ENCODE data around the gene CHRNB1.
A peak's percentile ranks its signal among the peaks of the same experiment; 100 is the strongest.
"Not testable (repeated sequence)": the region's sequence is repeated elsewhere in the genome, so short reads cannot be mapped to it uniquely, and the experiment has no call there.

CHRNB1 gene

DNA sequence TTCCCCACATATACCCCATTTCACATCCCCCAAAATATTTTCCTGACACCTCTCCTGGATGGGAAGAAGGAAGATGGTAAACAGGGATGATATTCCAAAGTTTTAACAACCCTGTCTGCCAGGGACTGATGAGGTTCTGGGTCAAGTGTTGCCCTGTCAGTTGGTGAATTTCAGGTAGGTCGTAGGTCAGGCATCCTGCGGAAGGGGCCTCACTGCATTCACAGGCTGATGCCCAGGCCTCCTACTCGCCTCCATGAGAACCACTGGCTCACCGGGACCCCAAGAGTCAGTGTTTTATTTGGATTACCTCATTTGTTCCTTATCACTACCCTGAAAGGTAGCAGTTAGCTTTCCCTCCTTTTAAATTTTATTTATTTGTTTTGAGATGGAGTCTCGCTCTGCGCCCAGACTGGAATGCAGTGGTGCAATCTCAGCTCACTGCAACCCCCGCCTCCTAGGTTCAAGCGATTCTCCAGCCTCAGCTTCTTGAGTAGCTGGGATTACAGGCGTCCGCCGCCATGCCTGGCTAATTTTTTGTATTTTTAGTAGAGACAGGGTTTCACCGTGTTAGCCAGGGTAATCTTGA is 24.0 kb downstream of the CHRNB1 start:
- DNase-seq: no peak

DNA sequence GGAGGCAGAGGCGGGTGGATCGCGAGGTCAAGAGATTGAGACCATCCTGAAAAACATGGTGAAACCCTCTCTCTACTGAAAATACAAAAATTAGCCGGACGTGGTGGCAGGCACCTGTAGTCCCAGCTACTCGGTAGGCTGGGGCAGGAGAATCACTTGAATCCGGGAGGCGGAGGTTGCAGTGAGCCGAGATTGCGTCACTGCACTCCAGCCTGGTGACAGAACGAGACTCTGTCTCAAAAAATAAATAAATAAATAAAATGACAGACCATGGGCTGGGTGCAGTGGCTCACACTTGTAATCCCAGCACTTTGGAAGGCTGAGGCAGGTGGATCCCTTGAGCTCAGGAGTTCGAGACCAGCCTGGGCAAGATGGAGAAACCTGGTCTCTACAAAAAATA is 25.0 kb downstream of the CHRNB1 start:
- not testable (repeated sequence) for DNase-seq

DNA sequence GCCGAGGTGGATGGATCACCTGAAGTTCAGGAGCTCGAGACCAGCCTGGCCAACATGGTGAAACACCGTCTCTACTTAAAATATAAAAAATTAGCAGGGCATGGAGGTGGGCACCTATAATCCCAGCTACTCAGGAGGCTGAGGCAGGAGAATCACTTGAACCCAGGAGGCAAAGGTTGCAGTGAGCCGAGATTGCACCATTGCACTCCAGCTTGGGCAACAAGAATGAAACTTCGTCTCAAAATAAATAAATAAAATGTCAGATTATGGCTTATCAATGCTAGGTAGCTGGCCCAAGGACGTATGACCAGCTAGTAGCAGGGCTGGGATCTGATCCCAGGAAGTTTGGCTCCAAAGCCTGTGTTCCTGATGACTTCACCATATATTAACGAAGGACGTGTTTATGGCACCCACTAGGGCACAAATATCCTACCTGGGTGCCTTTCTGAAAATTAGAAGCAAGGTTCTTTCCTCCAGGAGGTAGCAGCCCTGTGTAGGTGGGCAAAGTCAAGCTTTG is 25.7 kb downstream of the CHRNB1 start:
- not testable (repeated sequence) for DNase-seq

DNA sequence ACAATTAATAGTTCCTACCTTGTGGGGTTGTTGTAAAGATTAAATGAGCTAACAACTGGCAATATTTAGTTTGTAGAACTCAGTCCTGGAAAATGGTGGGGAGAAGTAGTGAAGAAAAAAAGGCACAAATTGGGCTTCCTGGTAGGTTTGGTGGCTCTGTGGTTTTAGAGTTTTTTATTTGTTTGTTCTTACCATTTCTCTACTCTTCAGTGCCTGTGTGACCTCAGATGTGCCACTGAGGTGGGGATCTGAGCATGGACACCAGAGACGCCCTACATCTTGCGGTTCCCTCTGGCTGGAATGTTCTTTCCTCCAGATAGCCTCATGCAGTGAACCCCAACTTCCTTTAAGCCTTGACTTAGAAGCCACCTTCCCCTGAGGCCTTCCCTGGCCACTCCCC is 26.9 kb downstream of the CHRNB1 start:
- DNase-seq: no peak

DNA sequence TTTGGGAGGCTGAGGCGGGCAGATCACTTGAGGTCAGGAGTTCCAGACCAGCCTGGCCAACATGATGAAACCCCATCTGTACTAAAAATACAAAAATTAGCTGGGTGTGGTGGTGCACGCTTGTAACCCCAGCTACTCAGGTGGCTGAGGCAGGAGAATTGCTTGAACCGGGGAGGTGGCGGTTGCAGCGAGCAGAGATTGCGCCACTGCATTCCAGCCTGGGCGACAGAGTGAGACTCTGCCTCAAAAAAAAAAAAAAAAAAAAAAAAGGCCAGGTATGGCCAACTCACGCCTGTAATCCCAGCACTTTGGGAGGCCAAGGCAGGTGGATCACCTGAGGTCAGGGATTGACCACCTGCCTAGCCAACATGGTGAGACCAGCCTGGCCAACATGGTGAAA is 29.9 kb downstream of the CHRNB1 start:
- not testable (repeated sequence) for DNase-seq

DNA sequence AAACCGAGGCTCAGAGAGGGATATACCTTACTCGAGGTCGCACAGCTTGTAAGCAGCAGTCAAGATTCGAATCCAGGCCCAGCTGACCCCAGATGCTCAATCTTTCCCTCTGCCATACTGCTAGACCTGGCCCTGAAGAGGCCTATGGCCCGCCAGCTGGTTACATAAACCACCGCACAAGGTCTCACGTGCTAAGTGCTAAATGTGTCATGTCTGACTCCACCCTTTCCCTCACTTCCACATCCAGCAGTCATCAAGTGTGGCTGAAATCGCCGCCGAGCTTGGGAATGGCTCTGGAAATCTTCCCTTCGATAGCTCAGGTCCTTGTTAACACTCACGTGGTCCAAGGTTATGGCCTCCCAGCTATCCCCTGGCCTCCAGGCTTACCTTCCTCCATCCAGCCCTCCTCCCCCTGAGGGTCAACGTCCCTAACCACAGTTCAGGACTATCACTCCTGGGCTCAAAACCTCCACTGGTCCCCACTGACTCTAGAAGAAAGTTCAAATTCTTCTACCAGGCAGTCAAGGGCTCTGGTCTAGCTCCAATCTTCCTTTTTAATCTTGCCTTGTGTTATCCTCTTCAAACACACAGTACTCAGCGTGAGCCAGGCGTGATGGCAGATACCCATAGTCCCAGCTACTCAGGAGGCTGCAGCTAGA is 31.0 kb downstream of the CHRNB1 start:
- DNase-seq: no peak

DNA sequence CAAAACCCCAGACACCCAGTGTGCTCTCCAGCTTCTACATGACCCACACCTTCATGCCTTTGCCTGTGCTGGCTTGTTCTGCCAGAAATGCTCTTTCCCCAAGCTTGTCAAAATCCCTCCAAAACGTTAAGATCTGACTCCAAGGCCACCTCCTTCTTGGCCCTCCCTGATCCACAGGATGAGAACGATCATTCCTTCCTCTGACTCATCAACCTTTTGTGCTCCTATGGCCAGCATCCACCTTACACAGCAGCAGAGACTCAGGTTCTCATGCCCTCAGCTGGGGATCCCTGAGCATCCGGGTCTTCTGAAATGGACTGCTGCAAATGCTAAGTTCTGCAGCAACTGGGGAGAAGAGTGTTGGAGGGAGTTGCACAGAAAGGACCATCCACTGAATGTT is 31.6 kb downstream of the CHRNB1 start:
- DNase-seq: no peak

DNA sequence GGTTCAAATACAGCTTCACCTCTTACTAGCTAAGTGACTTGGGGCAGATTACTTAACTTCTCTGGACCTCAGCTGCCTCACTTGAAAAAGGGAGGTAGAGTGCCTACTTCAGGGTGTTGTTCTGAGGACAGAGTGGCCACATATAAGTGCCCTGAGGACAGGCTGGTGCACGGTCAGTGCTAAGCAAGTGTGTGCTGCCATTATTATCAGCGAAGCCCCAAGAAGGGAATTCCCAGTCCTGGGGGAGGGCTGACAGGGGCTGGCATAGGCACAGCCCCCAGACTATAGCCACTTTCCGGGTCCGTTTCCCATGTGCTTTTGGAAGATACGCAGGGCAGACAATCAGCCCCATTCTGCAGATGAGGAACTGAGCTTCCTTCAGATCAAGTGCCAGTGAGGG is 32.1 kb downstream of the CHRNB1 start:
- no peak for DNase-seq

DNA sequence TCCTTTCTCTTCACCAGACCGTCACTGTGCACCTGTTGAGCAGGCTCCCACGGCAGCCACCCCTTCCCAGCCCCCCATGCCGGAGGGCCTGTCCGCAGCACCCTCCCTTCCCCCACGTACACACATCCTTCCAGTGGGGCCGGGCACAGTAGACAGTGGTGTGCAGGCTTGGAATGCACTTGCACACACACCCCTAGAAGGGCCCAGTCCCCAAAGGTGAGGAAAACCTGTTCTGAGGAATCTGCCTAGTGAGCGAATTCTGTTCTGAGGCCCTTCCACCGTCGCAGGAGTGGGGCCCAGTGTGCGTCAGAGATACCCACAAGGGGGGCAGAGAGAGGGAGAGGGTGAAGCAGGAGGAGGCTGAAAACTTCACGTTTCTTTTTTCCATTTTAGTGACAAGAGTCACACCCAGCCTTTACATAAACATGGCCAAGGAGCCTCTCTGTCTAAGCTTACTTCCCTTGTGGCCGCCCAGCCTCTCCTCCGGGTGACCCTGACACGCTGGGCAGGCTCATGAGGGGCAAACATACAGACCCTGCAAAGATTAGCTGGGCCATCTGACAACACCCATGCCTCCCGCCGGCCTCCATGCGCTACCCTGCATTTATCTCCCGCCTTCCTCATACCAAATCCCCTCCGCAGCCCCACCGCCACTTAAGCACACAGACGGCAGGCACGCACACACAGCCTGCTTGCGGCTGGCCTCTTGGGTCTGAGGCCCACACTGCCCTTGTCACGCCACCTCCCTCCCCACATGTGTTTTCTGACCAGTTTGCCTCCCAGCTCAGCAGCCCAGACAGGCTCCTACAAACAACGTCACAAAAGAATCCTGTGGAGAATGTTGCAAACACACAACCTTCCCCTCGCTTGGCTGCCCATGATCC is 32.8 kb downstream of the CHRNB1 start:
- DNase-seq: no peak

DNA sequence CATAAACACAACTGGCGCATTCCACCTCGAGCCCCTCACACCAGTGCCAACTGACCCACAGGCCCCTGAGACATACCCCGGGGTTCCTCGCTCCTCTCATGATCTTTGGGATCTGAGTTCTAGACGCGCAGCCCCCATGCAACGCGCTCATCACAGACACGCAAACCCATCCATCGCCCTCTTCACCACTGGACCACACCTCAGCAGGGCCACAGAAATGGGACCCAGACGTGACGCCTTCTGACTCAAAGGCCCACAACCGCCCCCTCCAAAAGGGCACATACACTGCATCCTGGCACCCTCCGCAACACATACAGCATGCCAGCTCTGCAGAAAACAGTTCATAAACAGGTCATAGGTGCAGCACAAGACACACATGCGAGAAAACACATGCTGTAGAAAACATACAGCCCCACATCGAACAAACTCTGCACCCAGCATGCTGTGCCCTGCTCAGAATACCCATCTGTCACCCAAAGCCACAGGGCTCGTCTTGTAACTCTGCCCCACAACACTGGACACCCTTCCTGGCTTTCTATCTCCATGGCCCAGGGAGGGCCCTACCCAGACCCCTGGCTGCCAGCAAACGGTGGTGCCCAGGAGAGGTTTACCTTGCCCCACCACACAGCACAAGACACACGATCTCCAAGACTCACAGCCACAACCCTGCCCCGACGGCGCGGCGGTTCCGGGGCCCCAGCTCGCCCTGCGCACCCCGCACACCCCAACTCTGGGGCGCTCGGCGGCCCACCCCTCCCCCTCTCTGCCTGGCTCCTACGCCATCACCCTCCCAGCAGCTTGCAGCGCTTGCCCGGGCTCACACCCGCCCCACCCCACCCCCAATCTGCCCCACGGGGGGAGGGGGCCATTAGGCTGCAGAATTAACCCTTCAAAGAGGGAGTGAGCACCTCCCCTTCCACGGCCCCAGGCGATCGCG is 33.7 kb downstream of the CHRNB1 start:
- no peak for DNase-seq

DNA sequence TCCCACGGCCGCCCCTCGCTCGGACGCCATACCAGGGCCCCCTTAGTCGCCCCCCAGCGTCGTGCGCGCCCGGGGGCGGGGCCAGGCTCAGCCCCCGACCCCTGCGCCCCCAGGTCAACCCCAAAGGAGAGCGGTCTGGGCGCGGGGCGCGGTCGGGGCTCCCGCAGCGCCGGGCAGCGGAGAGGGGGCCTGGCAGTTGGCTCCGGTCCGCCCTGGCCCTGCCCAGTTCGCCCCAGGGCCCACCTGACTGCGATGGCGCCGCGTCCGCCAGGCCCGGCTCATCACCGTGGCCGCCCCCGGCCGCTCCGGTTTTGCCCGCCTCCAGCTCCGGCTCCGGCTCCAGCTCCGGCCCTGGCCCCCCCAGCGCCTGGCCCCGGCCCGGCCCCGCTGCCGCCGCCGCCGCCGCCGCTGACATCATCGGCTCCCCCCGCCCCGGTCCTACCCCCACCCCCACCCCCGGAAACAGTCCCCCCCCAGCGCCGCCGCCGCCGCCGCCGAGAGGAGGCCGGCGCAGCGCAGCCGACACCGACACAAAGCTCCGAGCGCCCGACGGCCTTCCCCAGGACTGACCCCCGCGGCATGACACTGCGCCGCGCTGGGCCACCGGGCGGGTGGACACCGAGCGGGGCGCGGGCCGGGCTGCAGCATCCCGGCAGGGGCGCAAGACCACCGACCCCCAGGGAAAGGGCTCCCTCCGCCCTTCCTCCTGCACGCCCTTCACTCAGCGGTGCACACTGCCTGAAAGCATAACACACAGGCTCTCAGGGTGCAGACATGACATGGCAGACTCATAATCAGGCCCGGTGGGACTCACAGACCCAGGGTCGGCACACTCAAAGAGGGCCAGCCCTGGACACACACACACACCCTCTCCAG is 34.6 kb downstream of the CHRNB1 start, which contains the start of gene ZBTB4:
Gene ZBTB4 (minus strand): TSS at position 419 of the 876 bp plus-strand sequence. CDS start 12,830 bp downstream, outside the sequence.
- DNase-seq: no peak

DNA sequence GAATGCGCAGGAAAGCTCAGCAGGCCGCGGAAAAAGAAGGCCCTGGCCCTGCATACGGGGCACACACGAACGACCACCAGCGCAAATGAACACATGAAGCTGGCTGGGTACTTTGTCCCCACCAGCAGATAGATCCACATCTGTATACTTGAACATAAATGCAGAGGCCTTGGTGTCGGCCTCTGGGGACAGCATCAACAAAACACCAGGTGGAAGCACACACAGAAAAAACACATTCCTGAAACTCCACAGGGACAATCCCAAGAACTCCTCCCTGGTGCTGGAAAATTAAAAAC is 35.2 kb downstream of the CHRNB1 start:
- DNase-seq: no peak

DNA sequence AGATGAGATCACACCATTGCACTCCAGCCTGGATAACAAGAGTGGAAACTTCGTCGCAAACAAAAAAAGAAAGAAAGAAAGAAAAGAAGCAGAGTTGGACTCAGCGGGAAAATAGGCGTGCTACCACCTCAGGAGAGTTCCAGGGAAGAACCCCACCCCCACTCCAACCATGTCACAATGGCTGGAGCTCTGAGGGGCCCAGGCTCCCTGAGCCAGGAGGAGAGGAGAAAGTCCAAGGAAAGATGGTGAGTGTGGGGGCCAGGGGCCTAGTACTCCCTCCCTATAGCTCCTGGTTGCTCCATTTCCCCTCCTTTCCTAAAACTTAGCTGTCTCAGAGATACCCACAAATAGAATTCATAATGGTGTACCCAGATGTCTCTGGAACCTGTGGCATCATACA is 36.4 kb downstream of the CHRNB1 start, which contains the start of gene SLC35G6:
Gene SLC35G6 (plus strand): TSS at position 172 of the 400 bp plus-strand sequence. CDS start 71 bp downstream, at position 243.
- DNase-seq: not testable (repeated sequence)

DNA sequence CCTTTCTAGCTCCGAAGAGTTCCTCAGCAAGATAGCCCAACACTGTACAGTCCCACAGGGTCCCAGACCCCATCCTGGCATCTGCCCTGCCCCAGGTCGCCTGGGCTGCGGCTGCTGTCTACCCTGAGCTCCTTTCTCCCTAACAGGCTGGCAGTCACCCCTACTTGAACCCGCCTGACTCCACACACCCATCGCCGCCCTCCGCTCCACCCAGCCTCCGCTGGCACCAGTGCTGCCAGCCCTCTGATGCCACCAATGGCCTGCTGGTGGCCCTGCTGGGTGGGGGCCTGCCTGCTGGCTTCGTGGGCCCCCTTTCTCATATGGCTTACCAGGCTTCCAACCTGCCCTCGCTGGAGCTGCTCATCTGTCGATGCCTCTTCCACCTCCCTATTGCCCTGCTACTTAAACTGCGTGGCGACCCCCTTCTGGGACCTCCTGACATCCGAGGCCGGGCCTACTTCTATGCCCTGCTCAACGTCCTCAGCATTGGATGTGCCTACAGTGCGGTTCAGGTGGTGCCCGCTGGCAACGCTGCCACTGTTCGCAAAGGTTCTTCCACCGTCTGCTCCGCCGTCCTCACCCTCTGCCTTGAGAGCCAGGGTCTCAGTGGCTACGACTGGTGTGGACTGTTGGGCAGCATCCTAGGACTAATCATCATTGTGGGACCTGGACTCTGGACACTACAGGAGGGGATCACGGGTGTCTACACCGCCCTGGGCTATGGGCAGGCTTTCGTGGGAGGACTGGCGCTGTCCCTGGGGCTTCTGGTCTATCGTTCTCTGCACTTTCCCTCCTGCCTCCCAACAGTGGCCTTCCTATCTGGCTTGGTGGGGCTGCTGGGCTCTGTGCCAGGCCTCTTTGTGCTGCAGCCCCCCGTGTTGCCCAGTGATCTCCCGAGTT is 37.2 kb downstream of the CHRNB1 start:
- not testable (repeated sequence) for DNase-seq

DNA sequence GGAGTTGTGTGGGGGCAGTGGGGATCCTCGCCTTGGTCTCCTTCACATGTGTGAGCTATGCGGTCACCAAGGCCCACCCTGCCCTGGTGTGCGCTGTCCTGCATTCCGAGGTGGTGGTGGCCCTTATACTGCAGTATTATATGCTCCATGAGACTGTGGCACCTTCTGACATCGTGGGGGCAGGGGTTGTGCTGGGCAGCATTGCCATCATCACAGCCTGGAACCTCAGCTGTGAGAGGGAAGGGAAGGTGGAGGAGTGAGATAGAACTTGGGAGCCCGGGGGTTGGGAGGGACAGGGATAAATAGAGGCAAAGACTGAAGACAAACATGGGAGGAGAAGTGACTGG is 37.9 kb downstream of the CHRNB1 start:
- not testable (repeated sequence) for DNase-seq

DNA sequence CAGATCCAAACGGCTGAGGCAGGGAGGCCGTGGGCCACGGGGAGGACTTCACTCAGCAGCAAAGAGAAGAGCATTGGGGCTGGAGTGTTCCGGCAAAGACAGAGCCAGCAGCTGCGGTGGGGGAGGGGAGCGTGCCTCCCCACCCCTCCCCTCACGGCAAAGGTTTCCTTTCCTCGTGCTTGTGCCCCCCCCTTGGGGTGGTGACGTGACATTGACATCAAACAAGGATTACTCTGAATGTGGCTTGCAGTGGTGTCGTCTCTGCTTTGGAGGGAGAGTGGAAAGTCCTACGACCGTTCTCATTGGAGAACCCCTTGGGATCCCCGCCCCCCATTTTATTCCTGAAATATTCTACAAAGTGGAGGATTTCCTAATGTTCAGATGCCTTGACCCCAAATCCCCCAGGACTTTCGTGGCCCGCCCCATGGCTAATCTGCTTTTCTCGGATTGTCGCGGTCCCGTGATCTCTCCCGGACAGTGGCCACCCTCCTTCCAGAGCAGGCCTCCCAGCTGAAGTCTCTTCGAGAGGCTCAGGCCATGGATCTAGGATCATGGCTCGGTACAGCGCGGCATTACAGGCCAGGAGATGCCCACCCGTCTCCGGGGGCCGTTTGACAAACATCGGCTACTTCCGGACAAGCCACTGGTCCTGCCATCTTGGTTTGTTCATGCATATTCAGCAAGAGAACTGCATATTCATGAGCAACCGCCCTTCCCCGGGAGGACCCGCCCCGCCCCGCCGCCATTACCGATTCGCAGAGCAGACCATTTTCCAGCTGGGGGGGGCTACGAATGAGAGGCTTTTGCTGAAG is 38.6 kb downstream of the CHRNB1 start:
- DNase-seq: peak; percentile 88

DNA sequence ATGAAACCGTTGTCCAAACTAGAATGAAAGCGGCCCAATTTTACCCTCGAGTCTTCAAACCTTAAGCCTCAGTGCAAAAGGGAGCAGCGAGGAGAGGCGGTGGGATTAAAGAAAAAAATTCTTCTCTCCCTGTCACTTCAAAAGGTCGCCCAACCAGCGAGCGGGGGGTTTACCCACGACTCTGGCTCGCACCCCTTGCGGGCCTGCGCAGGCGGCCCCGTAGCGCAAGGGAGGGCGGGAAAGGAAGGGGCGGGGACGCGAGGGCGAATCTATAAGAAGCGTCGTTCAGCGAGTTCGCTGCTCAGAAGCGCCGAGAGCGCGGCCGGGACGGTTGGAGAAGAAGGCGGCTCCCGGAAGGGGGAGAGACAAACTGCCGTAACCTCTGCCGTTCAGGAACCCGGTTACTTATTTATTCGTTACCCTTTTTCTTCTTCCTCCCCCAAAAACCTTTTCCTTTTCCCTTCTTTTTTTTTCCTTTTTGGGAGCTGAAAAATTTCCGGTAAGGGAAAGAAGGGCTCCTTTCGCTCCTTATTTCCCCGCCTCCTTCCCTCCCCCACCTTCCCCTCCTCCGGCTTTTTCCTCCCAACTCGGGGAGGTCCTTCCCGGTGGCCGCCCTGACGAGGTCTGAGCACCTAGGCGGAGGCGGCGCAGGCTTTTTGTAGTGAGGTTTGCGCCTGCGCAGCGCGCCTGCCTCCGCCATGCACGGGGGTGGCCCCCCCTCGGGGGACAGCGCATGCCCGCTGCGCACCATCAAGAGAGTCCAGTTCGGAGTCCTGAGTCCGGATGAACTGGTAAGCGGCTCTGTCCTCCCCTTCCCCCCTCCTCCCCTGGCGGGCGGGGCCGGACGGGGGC is 39.4 kb downstream of the CHRNB1 start, which contains the start of gene POLR2A:
Gene POLR2A (plus strand): TSS at position 300 of the 852 bp plus-strand sequence.
- DNase-seq: peak; percentile 98

DNA sequence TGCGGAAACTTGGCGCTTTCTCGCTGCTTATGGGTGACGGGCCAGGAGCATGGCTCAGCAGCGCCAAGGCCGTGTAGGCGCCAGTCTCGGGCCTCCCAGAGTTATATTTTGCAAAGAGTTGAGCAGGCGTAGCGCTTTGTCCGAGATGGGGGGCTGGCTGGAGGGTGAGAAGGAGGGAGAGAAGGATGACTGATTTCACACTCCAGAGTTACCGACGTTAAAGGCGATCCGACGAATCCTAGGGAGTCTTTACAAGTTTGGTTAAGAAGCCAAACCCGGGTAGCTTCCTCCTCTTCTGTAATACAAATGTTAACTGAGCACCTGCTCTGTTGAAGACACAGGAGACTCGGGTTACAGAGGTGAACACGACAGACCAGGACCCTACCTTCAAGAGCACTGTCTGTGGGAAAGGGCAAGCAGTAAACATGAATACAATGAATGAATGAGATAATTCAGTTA is 40.1 kb downstream of the CHRNB1 start:
- DNase-seq: no peak
